DOHH2 (cell line): Measurements from ENCODE around the gene MRPS25.

Source experiments
- H3F3A ChIP-seq: fragments of 200-600 bp; sonication (generic), shearing (Covaris generic); 2 replicates; pipeline ENCODE4 v1.6.0; 2016; ENCODE audit warnings: antibody characterized with exemption, mild to moderate bottlenecking; ENCODE audit not compliant: control insufficient read depth, insufficient read depth
- H3K27ac ChIP-seq: fragments of 200-600 bp; sonication (generic); 2 replicates; pipeline ENCODE4 v1.5.1; 2014; ENCODE audit warnings: low read depth, mild to moderate bottlenecking, low read length, moderate library complexity
- H3K27me3 ChIP-seq: fragments of 200-600 bp; sonication (generic); 2 replicates; pipeline ENCODE4 v1.6.1; 2014; ENCODE audit warnings: mild to moderate bottlenecking, low read length, mixed read lengths; ENCODE audit not compliant: control insufficient read depth
- H3K36me3 ChIP-seq: fragments of 200-600 bp; sonication (generic); 2 replicates; pipeline ENCODE4 v1.6.1; 2014; ENCODE audit warnings: mild to moderate bottlenecking, low read length, moderate library complexity, mixed read lengths; ENCODE audit not compliant: control insufficient read depth
- H3K4me1 ChIP-seq: fragments of 200-600 bp; sonication (generic); 2 replicates; pipeline ENCODE4 v1.6.1; 2014; ENCODE audit warnings: mild to moderate bottlenecking, low read length, mixed read lengths; ENCODE audit not compliant: control insufficient read depth
- H3K4me2 ChIP-seq: fragments of 200-600 bp; sonication (generic); 2 replicates; pipeline ENCODE4 v1.6.0; 2014; ENCODE audit warnings: mild to moderate bottlenecking, low read length, moderate library complexity
- H3K4me3 ChIP-seq: fragments of 200-600 bp; sonication (generic); 2 replicates; pipeline ENCODE4 v1.5.1; 2014; ENCODE audit warnings: mild to moderate bottlenecking, low read length, mixed read lengths
- H3K79me2 ChIP-seq: fragments of 200-600 bp; sonication (generic); 2 replicates; pipeline ENCODE4 v1.6.1; 2014; ENCODE audit warnings: mild to moderate bottlenecking, low read length, mixed read lengths; ENCODE audit not compliant: control insufficient read depth
- H3K9me2 ChIP-seq: fragments of 200-600 bp; sonication (generic); replicated peaks from 2 replicates; pipeline ENCODE4 v1.6.1; 2014; ENCODE audit warnings: mild to moderate bottlenecking, low read length, mixed read lengths; ENCODE audit not compliant: control insufficient read depth
- H3K9me3 ChIP-seq: fragments of 200-600 bp; sonication (generic); 2 replicates; pipeline ENCODE4 v1.6.1; 2014; ENCODE audit warnings: antibody characterized with exemption, low read length, mixed read lengths; ENCODE audit not compliant: control insufficient read depth, insufficient read depth
- H4K20me1 ChIP-seq: fragments of 200-600 bp; sonication (generic); 2 replicates; pipeline ENCODE4 v1.6.0; 2014; ENCODE audit warnings: low read depth, mild to moderate bottlenecking, antibody characterized with exemption, low read length, moderate library complexity; ENCODE audit not compliant: control insufficient read depth, insufficient read depth
- CTCF ChIP-seq: fragments of 200-600 bp; sonication (generic); IDR thresholded peaks from one replicate; pipeline ENCODE4 v1.5.1; 2014; ENCODE audit warnings: antibody characterized with exemption, mild to moderate bottlenecking, low read depth, low read length; ENCODE audit not compliant: poor library complexity, severe bottlenecking
- EZH2phosphoT487 ChIP-seq: fragments of 200-600 bp; sonication (generic); IDR thresholded peaks from 2 replicates; pipeline ENCODE4 v1.6.1; 2017; ENCODE audit warnings: borderline replicate concordance, mild to moderate bottlenecking, antibody characterized with exemption, low read length, moderate library complexity, mixed read lengths

The MRPS25 gene

GRCh38 chr3:15112011-15112410 is 46.9 kb upstream of the MRPS25 start:
- Histone ChIP-seq H3K79me2 (no peaks in the 10 kb centered on the region), H3K9me2 (no peaks in the 10 kb centered on the region), H4K20me1 (no peaks in the 10 kb centered on the region), H3K4me1 (peaks cover 5% of the 10 kb centered on the region), H3K4me3 (no peak overlapping the region), H3K27ac (no peak overlapping the region), H3K27me3 (peaks cover 5% of the 10 kb centered on the region; the same call in 1 of the 2 replicates), H3F3A (no peaks in the 10 kb centered on the region; the same call in 1 of the 2 replicates), H3K4me2 (no peak overlapping the region), H3K36me3 (no peaks in the 10 kb centered on the region), H3K9me3 (no peaks in the 10 kb centered on the region)
- TF ChIP-seq CTCF, result no peak
- TF ChIP-seq EZH2phosphoT487, result no peak

GRCh38 chr3:15110206-15110605 is 45.1 kb upstream of the MRPS25 start:
- Histone ChIP-seq H3K4me3 (no peak overlapping the region), H3K27me3 (peaks cover 5% of the 10 kb centered on the region; the same call in 1 of the 2 replicates), H3K9me3 (no peaks in the 10 kb centered on the region), H4K20me1 (no peaks in the 10 kb centered on the region), H3K36me3 (no peaks in the 10 kb centered on the region), H3K4me1 (peaks cover 5% of the 10 kb centered on the region), H3K4me2 (no peak overlapping the region), H3F3A (no peaks in the 10 kb centered on the region; the same call in 1 of the 2 replicates), H3K9me2 (no peaks in the 10 kb centered on the region), H3K27ac (no peak overlapping the region), H3K79me2 (no peaks in the 10 kb centered on the region)
- TF ChIP-seq CTCF (no peak), EZH2phosphoT487 (no peak)

GRCh38 chr3:15108869-15109268 is 43.8 kb upstream of the MRPS25 start:
- Histone ChIP-seq H3K4me3 (no peak overlapping the region), H3K27ac (no peak overlapping the region), H3K79me2 (no peaks in the 10 kb centered on the region), H3K27me3 (peaks cover 5% of the 10 kb centered on the region; the same call in 1 of the 2 replicates), H3K9me2 (no peaks in the 10 kb centered on the region), H3K36me3 (no peaks in the 10 kb centered on the region), H3K4me2 (no peak overlapping the region), H4K20me1 (no peaks in the 10 kb centered on the region), H3K4me1 (peaks cover 5% of the 10 kb centered on the region), H3K9me3 (no peaks in the 10 kb centered on the region), H3F3A (no peaks in the 10 kb centered on the region; the same call in 1 of the 2 replicates)
- TF ChIP-seq EZH2phosphoT487 (no peak), CTCF (no peak)
